EL (cell line): ENCODE measurements around the gene ARHGAP8.
A peak's percentile ranks its signal among the peaks of the same experiment; 100 is the strongest.
"Not testable (repeated sequence)": the region's sequence is repeated elsewhere in the genome, so short reads cannot be mapped to it uniquely, and the experiment has no call there.

Experiments
- DNase-seq: peaks from one replicate; pipeline ENCODE4 v3.0.0-alpha.2; 2016

Gene ARHGAP8

DNA sequence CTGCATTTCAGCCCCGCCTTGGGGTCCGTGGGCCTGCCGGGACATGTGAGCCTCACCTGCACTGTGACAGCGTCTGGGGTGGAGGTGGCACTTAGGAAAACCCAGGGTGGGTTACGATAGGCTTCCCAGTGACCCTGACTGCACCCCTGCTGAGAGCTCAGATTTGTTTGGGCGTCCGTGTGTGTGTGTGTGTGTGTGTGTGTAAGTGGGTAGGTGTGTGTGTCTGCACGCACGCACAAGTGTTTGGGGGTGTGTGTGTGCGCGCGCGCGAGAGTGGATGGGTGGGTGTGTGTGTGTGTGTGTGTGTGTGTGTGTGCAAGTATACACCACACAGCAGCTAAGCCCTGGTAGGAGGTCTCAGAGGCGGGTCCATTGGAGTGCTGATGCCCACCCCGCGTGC is 12.1 kb upstream of the ARHGAP8 start:
- DNase-seq = no peak

DNA sequence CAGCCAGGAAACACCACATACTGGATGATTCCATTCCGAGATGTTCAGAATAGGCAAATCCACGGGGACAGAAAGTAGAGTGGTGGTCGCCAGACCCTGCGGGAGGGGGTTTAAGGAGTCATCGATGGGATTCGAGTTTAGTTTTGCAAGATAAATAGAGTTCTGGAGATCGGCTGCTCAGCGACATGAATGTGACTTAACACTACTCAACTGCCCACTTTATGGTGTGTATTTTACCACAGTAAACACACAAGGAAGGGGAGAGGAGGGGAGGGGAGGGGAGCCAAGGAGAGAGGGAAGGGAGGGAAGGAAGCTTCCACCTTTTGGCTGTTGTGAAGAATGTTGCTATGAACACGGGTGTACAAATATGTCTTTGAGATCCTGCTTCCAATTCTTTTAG is 10.4 kb upstream of the ARHGAP8 start:
- no peak for DNase-seq

DNA sequence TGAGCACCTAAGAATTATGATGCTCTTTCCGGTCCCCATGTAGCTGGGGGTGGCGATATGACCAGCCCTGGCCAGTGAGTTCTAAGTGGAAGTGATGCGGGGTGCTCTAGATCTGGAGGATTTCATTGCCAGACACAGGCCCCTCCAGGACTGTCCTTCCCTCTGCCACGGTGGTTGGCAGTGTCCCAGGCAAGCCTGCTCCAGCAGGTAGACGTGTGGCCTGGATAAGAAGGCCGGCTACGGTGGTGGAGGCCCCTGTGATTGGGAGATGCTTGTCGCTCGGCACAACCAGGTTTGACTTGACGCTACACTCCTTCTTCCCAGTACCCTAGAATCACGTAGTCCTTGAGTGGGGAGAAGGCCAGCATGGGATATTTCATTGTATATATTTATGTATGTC is 9.1 kb upstream of the ARHGAP8 start:
- no peak for DNase-seq

DNA sequence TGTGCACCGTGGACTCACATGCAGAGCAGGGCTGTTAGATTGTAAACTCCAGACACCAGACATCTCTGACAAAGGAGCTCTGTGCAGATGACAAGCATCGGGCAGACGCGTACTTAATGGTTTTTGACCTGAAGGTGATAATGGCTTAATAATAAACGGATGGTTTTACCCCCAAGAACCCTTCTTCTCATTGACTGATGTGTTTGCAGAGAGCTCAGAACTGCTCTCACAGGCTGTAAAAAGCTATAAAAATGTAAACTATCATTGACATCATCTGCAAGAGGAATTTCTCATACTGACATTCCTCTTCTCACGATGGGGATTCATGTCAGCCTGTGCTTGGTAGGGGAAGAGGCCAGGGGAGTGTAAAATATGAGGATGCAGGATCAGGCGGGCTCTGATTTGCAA is 8.6 kb upstream of the ARHGAP8 start:
- DNase-seq = no peak

DNA sequence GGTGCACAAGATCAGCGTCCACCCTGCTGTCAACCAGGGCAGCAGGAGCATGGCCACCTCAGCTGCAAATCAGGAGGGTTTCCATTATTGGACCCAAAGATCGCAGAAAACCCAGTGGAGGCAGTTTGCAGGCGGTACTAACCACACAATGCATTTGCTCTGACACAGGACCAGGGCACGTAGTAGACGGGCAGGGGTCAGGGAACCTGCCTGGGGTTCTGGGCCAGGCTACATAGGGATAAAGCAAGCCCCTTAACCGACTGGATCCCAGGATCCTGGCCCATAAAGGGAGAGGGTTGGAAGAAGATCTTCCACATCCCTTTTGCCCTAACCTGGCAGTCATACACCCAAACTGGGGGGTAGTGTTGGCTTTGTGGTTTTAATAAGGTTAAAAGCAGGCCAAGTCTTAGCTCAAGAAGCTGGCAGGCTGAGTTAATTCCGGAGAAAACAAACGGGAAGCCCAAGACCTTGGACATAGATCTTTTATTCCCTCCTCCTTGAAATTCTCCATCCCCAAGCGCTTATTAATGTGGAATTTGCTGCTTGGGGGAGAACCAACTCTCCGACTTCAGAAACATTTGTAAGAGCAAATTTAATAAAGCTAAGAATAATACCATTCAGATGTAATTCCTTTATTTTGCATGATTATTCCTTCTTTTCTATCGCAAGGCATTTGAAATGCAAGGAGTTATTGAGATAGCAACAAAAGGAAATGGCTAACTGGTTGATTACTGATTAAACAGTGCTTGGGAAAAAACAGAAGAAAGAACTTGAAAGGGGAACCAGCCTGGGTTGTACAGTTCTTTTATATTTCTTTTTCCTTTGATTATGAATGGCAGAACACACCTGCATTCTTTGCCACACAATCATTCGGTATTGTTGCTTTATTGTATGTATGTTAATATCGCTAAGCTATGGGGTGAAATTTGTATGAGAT is 6.3 kb upstream of the ARHGAP8 start:
- DNase-seq = no peak

DNA sequence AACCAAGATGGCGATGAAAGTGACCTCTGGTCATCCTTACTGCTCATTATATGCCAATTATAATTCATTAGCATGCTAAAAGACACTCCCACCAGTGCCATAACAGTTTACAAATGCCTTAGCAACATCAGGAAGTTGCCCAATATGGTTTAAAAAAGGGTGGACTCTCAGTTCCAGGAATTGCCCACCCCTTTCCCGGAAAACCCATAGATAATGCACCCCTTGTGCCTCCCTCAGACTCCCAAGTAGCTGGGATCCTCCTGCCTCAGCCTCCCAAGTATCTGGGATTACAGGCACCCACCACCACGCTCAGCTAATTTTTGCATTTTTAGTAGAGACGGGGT is 4.6 kb upstream of the ARHGAP8 start:
- not testable (repeated sequence) for DNase-seq

DNA sequence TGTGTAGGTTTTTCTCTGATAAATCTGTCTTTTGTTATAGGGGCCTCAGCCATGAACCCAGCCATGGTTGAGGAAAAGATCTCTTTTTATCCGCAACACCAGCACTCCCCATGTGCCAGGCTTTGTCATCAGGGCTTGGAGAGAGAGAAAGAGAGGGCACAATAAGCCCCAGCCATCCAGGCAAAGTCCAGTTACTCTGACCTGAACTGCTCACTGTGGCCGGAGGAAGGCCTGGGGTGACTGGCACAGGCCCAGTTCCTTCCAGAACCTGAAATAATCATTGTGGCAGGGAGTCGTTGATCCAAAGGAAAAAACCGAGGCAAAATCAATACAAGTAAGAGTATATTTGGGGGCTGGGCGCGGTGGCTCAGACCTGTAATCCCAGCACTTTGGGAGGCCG is 3.9 kb upstream of the ARHGAP8 start:
- no peak for DNase-seq

DNA sequence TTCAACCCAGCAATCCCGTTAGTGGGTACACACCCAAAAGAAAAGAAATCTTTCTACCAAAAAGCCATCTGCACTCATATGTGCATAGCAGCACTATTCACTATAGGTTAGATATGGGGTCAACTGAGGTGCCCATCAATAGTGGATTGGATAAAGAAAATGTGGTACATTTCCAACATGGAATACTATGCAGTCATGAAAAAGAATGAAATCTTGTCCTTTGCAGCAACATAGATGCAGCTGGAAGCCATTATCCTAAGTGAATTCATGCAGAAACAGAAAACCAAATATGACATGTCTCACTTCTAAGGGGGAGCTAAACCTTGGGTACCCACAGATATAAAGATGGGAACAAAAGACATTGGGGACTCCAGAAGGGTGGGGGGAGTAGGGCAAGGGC is 1.9 kb upstream of the ARHGAP8 start:
- DNase-seq = no peak

DNA sequence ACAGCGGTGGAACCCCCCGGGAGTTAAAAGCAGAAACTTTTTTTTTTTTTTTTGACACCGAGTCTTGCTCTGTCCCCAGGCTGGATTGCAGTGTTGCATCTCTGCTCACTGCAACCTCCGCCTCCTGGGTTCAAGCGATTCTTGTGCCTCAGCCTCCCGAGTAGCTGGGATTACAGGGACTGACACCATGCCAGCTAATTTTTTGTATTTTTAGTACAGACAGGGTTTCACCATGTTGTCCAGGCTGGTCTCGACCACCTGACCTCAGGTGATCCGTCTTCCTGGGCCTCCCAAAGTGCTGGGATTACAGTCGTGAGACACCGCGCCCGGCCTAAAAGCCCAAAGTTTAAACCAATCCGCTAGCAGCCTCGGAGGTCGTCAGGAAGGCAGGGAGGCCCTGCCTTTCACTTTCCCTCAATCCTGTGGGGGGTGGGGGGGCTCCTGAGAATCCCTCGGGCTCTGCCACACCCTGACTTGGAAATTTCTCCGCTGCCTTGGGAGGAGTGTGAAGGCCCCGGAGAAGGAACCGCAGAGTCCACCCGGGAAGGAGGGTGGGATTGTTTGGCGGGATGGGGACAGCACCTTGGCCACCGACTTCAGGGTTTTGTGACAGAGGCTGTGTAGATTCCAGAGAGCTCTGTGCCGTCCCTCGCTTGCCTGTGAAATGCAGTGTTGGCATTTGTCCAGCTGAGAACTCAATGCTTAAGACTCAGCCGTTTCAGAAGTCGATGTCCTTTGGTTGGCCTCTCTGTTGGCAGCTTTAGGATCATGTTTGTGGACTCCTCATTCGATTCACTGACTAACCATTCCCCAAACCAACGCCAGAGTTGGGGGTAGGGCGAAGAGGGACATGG is 1.0 kb downstream of the ARHGAP8 start:
- no peak for DNase-seq

DNA sequence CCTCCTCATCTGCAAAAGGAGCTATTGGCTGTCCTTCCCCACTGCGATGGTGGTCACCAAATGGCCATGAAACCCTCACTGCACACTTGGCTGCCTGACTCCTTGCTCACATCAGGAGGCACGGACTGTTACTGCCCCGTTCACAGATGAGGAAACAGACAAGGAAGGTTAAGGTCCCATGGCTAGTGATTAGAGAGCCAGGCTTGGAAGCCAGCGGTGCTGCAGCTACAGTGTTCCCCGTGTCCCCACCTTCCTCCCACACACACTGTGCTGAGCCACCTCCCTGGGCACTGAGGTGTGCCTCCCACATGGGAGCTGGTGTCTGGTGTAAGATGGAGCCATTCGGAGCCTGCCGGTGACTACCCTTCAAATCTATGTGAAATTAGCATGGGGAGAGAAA is 2.6 kb downstream of the ARHGAP8 start:
- no peak for DNase-seq

DNA sequence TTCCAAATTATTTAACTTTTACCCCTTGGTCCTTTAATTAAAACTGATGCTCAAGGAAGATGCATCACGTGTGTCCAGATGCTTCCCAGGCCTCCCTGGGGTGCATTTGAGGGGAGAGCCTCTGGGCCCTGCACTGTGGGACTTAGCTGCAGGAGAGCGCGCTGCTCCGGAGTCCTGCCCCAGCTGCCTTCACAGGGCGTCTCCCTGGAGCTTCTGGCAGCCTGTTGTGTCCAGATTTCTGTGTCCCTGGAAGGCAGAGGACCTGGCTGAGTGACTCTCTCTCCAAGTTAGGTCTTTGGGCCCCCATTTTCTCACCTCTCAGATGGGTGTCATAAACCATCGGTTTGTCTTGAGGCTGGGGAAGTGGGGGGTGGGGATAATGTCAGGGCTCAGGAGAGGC is 3.0 kb downstream of the ARHGAP8 start:
- DNase-seq = no peak

DNA sequence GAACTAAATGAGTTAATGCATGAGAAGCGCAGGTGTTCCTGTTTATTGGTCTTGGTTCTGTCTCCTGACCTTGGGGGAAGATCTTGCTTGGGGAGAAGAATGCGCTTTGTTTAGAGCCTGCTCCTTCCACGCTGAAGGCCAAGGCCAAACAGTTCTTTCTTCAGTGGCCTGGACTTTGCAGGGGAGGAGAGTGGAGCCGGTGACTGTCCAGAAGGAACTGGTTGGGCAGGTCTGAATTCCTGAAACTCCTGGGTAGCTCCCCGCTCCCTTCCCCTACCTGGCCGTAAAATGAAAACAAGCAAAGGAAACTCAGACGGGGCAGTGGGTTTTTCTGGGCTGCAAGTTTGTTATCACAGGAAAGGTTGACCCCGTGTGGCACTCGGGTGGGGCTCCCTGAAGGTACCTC is 3.6 kb downstream of the ARHGAP8 start:
- no peak for DNase-seq

DNA sequence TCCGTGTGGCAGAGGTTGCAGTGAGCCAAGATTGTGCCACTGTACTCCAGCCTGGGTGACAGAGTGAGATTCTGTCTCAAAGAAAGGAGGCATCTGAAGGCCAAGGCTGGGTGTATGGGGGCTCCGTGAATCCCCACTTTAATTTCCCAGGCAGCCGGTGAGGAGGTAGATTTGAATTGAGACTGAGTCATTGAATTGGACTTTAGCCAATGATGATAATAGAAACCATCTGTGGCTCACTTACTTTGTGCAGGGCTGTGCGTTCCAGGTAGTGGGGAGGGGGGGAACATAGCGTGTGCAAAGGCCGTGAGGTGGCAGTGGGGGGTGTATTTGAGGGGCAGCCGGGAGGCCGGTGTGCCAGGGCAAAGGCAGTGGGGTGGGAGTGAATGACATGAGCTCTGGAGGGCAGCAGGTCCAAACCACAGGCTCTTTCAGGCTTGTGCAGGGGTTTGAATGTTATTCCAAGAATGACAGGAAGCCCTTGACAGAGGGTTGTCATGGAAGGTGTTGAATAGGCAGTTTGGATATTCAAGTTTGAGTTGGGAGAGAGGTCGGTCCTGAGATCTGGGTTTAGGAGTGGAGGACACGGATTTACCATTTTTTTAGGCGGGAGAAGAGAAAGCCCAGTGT is 6.1 kb downstream of the ARHGAP8 start:
- peak; percentile 48 for DNase-seq

DNA sequence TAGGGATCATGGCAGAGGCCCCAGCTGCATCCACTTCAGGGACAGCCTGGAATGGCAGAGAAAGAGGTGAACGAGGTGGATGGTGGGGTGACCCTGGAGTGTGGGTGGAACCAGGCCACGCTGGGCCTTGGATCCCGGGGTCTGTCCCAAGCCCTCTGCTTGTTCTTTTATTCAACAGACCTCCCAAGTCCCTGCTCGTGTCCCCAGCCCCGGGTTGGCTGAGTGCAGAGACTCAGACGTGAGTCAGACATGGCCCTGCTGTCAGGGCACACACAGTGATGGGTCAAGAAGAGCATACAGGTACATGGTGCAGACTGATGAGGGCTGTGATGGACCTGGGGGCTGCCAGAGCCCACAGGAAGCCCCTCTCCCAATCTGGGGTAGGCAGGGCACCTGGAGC is 6.6 kb downstream of the ARHGAP8 start:
- no peak for DNase-seq

DNA sequence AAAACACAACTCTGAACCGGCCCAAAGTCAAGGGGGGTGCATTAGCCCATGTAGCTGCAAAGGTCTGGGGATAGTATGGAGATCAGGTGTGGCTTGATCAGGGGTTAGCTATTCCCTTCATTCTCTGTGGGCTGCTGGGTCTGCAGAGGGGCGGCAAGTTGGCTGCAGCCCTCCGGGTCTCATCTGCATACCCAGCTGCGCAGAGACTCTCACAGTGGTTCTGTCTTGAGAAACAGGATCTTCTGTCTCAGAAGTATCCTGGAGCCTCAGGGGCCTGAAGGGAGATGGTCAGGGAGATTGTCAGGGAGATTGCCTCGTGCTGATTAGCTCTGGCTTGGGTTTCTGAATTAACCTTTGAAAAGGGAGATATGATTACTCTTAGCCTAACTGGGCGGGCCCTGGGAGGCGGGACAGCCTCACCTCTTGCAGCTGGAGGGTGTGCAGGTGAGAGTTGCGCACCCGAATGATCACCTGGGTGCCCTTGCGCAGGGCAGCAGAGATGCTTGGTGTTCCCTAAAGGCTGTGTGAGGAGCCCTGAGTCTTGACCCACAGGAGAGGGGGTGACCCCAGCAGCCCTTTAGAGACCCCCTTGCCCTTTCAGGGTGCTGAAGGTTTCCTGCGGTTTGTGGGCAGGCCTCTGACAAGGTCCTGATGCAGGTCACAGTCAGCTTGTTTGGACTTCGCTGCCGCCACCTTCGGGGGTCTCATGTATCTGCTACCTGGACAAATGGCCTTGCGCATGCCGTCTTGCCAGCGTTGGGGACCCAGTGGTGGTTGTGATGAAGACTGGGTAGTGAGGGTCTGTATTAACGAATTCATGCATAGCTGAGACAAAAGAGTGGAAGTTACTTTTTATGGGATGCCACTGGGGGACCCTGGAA is 7.3 kb downstream of the ARHGAP8 start:
- DNase-seq = no peak

DNA sequence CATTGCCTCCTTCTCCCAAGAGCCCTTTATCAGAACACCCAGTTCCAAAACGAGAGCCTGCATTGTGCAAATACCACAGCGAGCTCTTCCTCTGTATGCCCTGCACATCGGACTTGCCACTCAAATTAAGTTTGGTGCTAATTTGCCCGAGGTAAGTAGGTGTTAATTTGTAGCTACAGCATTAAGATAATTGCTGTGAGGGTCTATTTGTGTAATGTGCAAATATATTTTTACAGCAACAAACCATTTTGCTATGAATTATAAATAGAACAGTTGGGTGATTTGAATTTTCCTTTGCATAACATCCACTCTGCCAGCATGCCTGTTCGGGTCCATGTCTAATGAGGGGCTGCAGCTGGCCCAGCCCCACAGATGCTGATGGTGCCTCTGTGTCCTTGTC is 8.1 kb downstream of the ARHGAP8 start:
- DNase-seq = no peak

DNA sequence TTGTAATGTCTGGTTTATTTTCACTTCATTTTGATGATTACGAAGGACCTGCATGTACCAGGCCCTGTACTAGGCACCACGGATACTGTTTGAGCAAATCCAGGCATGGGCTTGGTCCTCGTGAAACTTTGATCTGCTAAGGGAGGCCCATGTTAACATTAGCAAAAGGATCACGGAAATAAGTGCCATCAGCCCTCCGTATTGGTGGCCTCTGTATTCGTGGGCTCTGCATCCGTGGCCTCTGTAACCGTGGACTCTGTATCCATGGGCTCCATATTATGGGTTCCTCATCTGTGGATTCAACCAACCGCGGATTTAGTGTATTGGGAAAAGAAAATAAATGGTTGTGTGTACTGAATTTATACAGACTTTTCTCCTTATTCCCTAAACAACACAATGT is 8.7 kb downstream of the ARHGAP8 start:
- no peak for DNase-seq

DNA sequence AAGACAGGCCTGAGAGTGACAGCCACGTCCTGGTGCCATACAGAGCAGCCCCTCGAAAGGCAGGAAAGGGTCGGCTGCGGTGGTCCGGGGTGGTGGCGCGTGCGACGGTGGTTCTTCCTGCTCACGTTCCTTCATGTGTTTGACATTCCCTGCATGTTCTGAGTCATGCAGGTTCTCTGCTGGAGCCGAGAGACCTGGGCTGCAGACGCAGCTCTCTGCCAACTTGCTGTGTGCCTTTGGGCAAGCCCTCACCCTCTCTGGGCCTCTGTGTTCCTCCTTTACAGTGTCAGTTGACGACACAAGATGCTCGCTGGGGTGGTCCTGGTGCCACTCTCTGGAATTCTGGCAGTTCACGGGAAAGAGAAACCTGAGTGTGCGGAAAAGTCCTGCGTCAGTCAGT is 12.0 kb downstream of the ARHGAP8 start:
- DNase-seq = no peak

DNA sequence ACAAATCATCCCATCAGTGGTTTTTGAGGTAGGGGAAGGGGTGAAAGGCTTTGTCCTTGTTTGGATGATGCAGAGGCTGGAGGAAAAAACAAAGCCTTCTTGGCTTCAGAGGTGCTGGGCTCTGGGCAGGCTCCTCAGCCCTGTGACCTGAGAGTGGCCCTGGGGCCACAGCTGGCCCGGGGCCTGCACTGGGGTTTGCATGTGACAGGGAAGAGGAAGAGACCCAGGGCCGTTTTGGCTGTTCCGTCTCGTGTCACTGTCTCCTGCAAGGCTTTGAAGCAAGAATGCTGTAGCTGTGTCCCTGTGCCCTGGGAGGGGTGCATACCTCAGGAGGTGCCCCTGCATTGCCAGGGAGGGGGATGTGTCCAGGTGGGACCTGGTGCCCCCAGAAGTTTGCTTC is 12.6 kb downstream of the ARHGAP8 start:
- no peak for DNase-seq

DNA sequence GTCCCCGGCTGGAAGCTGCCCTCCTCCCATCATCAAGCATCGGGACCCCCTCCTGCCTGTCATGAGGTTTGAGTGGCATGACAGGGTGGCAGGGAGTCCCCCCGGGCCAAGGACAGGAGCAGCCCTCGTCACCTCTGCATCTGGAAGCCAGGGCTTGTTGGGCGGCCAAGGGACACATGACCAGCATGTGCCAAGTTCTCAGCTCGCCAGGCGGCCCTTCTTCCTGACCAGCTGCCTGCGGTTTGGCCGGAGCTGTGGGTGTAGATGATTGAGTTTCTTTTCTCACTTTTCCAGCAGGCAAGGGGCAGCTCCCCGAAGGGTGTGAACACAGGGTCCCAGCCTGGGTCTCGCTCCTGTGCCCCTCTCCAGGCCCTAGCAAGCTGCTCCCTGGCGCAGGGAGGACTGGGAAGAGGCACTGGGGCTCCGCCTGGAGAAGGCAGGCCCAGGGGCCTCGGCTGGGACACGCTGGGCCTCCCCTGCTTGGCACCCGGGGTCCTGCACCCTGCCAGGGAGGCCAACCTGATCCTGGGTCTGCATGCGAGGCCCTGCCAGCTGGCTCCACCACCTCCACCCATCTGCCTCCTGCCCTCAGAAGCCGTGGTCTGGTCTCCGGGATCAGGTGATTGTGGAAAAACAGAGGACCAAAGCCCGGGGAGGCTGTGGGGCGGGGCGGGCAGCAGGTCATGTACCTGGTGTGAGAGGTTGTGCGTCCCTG is 13.4 kb downstream of the ARHGAP8 start:
- DNase-seq = no peak

DNA sequence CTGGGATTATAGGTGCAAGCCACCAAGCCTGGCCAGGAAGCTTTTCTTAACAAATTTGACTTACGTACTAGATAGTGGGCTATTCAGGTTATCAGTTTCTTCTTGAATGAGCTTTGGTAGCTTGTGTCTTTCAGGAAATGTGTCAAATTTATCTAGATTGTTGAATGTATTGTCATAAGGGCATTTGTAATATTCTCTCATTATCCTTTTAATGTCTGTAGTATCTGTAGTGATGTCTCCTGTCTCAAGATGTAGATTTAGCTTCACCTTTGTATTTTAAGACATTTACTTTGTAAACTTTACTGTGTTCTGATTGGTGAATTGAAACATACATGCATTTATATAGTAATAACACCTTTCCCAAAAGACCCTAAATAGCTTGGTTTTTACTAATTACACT is 20.7 kb downstream of the ARHGAP8 start:
- DNase-seq = no peak

DNA sequence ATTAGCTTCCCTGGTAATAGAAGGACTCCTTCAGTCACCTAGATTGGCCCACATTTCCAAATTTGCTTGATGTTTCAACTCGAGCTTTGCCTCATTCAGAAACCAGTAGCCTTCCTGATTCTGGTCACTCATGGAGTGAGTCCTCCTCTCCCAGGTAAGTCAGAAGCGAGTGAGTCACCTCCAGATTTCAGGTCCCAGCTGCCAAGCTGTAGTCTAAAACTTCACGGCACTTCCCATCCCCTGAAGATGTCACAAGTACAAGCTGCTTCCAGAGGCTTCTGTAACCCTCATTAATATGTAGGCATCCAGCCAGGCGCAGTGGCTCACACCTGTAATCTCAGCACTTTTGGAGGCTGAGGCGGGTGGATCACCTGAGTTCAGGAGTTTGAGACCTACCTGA is 23.5 kb downstream of the ARHGAP8 start:
- DNase-seq = no peak
